HG02938 (cell line): Measurements from ENCODE around the gene STK38.
"Not testable (repeated sequence)": the region's sequence is repeated elsewhere in the genome, so short reads cannot be mapped to it uniquely, and the experiment has no call there.

ENCODE experiments used
- ATAC-seq: cut with Tn5 transposase; IDR thresholded peaks from one replicate; pipeline ENCODE4 v1.9.1; 2021; ENCODE audit warnings: mild to moderate bottlenecking, moderate library complexity; ENCODE audit not compliant: unreplicated experiment

STK38 gene

GRCh38 chr6:36546920-36547645 lies at the start of gene STK38:
STK38 (minus strand) TSS chr6:36547479; CDS start chr6:36540202, 7,277 bp downstream.
- ATAC-seq = peak; percentile 64

- ATAC-seq = no peak
Measured at GRCh38 chr6:36596356-36596755, 49.1 kb upstream of the STK38 start.

- ATAC-seq = no peak
Measured at GRCh38 chr6:36594816-36595643, 47.8 kb upstream of the STK38 start.

GRCh38 chr6:36594029-36594815 lies 46.9 kb upstream of the STK38 start, which contains the start of gene SRSF3:
SRSF3 (plus strand) TSS chr6:36594362; CDS start chr6:36596763, 2,401 bp downstream.
- peak; percentile 83 for ATAC-seq

GRCh38 chr6:36593569-36594028 lies 46.3 kb upstream of the STK38 start:
- no peak for ATAC-seq

GRCh38 chr6:36592221-36592655 lies 45.0 kb upstream of the STK38 start:
- peak; percentile 48 for ATAC-seq

- ATAC-seq = no peak
Measured at GRCh38 chr6:36590237-36590636, 43.0 kb upstream of the STK38 start.

- not testable (repeated sequence) for ATAC-seq
Measured at GRCh38 chr6:36589025-36589400, 41.7 kb upstream of the STK38 start.

- no peak for ATAC-seq
Measured at GRCh38 chr6:36586606-36587005, 39.3 kb upstream of the STK38 start.

GRCh38 chr6:36581716-36582115 lies 34.4 kb upstream of the STK38 start:
- no peak for ATAC-seq

GRCh38 chr6:36580184-36580526 lies 32.9 kb upstream of the STK38 start:
- ATAC-seq = no peak

GRCh38 chr6:36578431-36578830 lies 31.2 kb upstream of the STK38 start:
- no peak for ATAC-seq

- ATAC-seq = no peak
Measured at GRCh38 chr6:36578030-36578429, 30.8 kb upstream of the STK38 start.

- no peak for ATAC-seq
Measured at GRCh38 chr6:36577301-36577700, 30.0 kb upstream of the STK38 start.

- no peak for ATAC-seq
Measured at GRCh38 chr6:36576578-36576977, 29.3 kb upstream of the STK38 start.

- ATAC-seq = no peak
Measured at GRCh38 chr6:36574679-36575078, 27.4 kb upstream of the STK38 start.

GRCh38 chr6:36572353-36573311 lies 25.4 kb upstream of the STK38 start:
- not testable (repeated sequence) for ATAC-seq

- no peak for ATAC-seq
Measured at GRCh38 chr6:36571122-36572043, 24.1 kb upstream of the STK38 start.

GRCh38 chr6:36570264-36570663 lies 23.0 kb upstream of the STK38 start:
- ATAC-seq = no peak
